ENCODE data around the gene HDGFL3. TPM values are rescaled to one million over a fixed set of nuclear protein-coding genes. Genes with fewer than 3 reads are reported as not detected.
"Not testable (repeated sequence)": the region's sequence is repeated elsewhere in the genome, so short reads cannot be mapped to it uniquely, and the experiment has no call there.

The HDGFL3 gene
- total RNA-seq, 1 experiment from 2014 or later, result 42.7 TPM

- Histone ChIP-seq H3K9me3 (peaks cover 10% of the 10 kb centered on the region; the same call in 1 of the 2 replicates), H3K27me3 (no peaks in the 10 kb centered on the region), H3K36me3 (no peaks in the 10 kb centered on the region; the same call in 1 of the 2 replicates), H3K4me3 (no peak overlapping the region)
- DNase-seq, result no peak
These were observed 43.4 kb downstream of the HDGFL3 start for GRCh38 chr15:83164111-83164770.

GRCh38 chr15:83163032-83163431, 44.6 kb downstream of the HDGFL3 start:
- no peaks in the 10 kb centered on the region for H3K27me3 ChIP-seq

GRCh38 chr15:83160741-83161140, 46.9 kb downstream of the HDGFL3 start:
- no peak for DNase-seq
- no peaks in the 10 kb centered on the region for H3K27me3 ChIP-seq

More at GRCh38 chr15:83163032-83163431, 44.6 kb downstream of the HDGFL3 start:
- Histone ChIP-seq H3K4me3 (no peak overlapping the region), H3K9me3 (peaks cover 8% of the 10 kb centered on the region; the same call in 1 of the 2 replicates), H3K36me3 (no peaks in the 10 kb centered on the region; the same call in 1 of the 2 replicates)
- no peak for DNase-seq

GRCh38 chr15:83158393-83158792, 49.2 kb downstream of the HDGFL3 start:
- no peaks in the 10 kb centered on the region for H3K27me3 ChIP-seq
- DNase-seq, result no peak
- peaks cover 11% of the 10 kb centered on the region for H3K36me3 ChIP-seq
- no peaks in the 10 kb centered on the region for H3K9me3 ChIP-seq
- H3K4me3 ChIP-seq, result no peak overlapping the region

More at GRCh38 chr15:83160741-83161140, 46.9 kb downstream of the HDGFL3 start:
- Histone ChIP-seq H3K9me3 (no peaks in the 10 kb centered on the region), H3K4me3 (no peak overlapping the region), H3K36me3 (peaks cover 8% of the 10 kb centered on the region)

GRCh38 chr15:83155942-83156341, 51.7 kb downstream of the HDGFL3 start:
- peaks cover 11% of the 10 kb centered on the region for H3K36me3 ChIP-seq
- H3K27me3 ChIP-seq, result no peaks in the 10 kb centered on the region
- H3K4me3 ChIP-seq, result no peak overlapping the region
- H3K9me3 ChIP-seq, result no peaks in the 10 kb centered on the region
- no peak for DNase-seq

- Histone ChIP-seq H3K4me3 (no peak overlapping the region), H3K27me3 (no peaks in the 10 kb centered on the region), H3K9me3 (no peaks in the 10 kb centered on the region), H3K36me3 (peaks cover 14% of the 10 kb centered on the region)
- no peak for DNase-seq
These were observed 54.3 kb downstream of the HDGFL3 start for GRCh38 chr15:83153288-83153687.

- Histone ChIP-seq H3K27me3 (no peaks in the 10 kb centered on the region), H3K4me3 (no peak overlapping the region), H3K9me3 (no peaks in the 10 kb centered on the region; the same call in 1 of the 2 replicates), H3K36me3 (peaks cover 12% of the 10 kb centered on the region; the same call in 1 of the 2 replicates)
- DNase-seq, result no peak
These were observed 62.9 kb downstream of the HDGFL3 start for GRCh38 chr15:83144771-83145170.

- not testable (repeated sequence) for H3K9me3 ChIP-seq, DNase-seq, H3K27me3 ChIP-seq, H3K4me3 ChIP-seq
- H3K36me3 ChIP-seq, result peaks cover 12% of the 10 kb centered on the region; the same call in 1 of the 2 replicates
These were observed 65.5 kb downstream of the HDGFL3 start for GRCh38 chr15:83142151-83142550.

GRCh38 chr15:83132861-83133523, 74.6 kb downstream of the HDGFL3 start:
- H3K27me3 ChIP-seq, result no peaks in the 10 kb centered on the region
- H3K9me3 ChIP-seq, result no peaks in the 10 kb centered on the region
- no peaks in the 10 kb centered on the region for H3K36me3 ChIP-seq
- DNase-seq, result no peak
- no peak overlapping the region for H3K4me3 ChIP-seq

- H3K4me3 ChIP-seq, result no peak overlapping the region
- H3K36me3 ChIP-seq, result no peaks in the 10 kb centered on the region
- no peak for DNase-seq
- no peaks in the 10 kb centered on the region for H3K9me3 ChIP-seq
- no peaks in the 10 kb centered on the region for H3K27me3 ChIP-seq
These were observed 77.8 kb downstream of the HDGFL3 start for GRCh38 chr15:83129791-83130190.

- Histone ChIP-seq H3K4me3 (no peak overlapping the region), H3K9me3 (no peaks in the 10 kb centered on the region), H3K27me3 (no peaks in the 10 kb centered on the region), H3K36me3 (no peaks in the 10 kb centered on the region)
- no peak for DNase-seq
These were observed 80.0 kb downstream of the HDGFL3 start for GRCh38 chr15:83127547-83128150.

GRCh38 chr15:83123529-83123928, 84.1 kb downstream of the HDGFL3 start:
- Histone ChIP-seq H3K36me3 (no peaks in the 10 kb centered on the region), H3K27me3 (no peaks in the 10 kb centered on the region), H3K9me3 (no peaks in the 10 kb centered on the region), H3K4me3 (no peak overlapping the region)
- DNase-seq, result no peak

- Histone ChIP-seq H3K27me3 (no peaks in the 10 kb centered on the region), H3K36me3 (no peaks in the 10 kb centered on the region), H3K4me3 (no peak overlapping the region), H3K9me3 (no peaks in the 10 kb centered on the region)
- no peak for DNase-seq
These were observed 87.5 kb downstream of the HDGFL3 start for GRCh38 chr15:83119968-83120581.

- H3K4me3 ChIP-seq, result no peak overlapping the region
- H3K36me3 ChIP-seq, result no peaks in the 10 kb centered on the region
- no peaks in the 10 kb centered on the region for H3K27me3 ChIP-seq
- no peaks in the 10 kb centered on the region for H3K9me3 ChIP-seq
- no peak for DNase-seq
These were observed 88.7 kb downstream of the HDGFL3 start for GRCh38 chr15:83118968-83119367.

- Histone ChIP-seq H3K36me3 (no peaks in the 10 kb centered on the region), H3K27me3 (no peaks in the 10 kb centered on the region), H3K4me3 (no peak overlapping the region), H3K9me3 (no peaks in the 10 kb centered on the region)
- no peak for DNase-seq
These were observed 89.3 kb downstream of the HDGFL3 start for GRCh38 chr15:83118291-83118827.

- no peaks in the 10 kb centered on the region for H3K27me3 ChIP-seq
- H3K9me3 ChIP-seq, result no peaks in the 10 kb centered on the region
- no peaks in the 10 kb centered on the region for H3K36me3 ChIP-seq
- DNase-seq, result no peak
- H3K4me3 ChIP-seq, result no peak overlapping the region
These were observed 91.6 kb downstream of the HDGFL3 start for GRCh38 chr15:83115831-83116565.
